ENCODE measurements around the gene MPC1.

The MPC1 gene

GRCh38 chr6:166341464-166341863 is 41.3 kb downstream of the MPC1 start:
- TF ChIP-seq ZBTB7A (IDR thresholded peaks at IDR 0.05; ENCODE audit: low read depth) (no peak), RAD21 (IDR thresholded peaks at IDR 0.05; ENCODE audit: low read depth) (no peak), NFIC (IDR thresholded peaks at IDR 0.05) (no peak), TCF12 (IDR thresholded peaks at IDR 0.05; ENCODE audit: low read depth) (no peak), FOXM1 (IDR thresholded peaks at IDR 0.05; ENCODE audit: borderline replicate concordance, low read depth) (no peak), TEAD4 (IDR thresholded peaks at IDR 0.05) (no peak), EP300 (IDR thresholded peaks at IDR 0.05; ENCODE audit: borderline replicate concordance) (no peak), REST (IDR thresholded peaks at IDR 0.05; ENCODE audit: low read depth) (no peak), CREB1 (IDR thresholded peaks at IDR 0.05; ENCODE audit: low read depth) (no peak), TAF1 (IDR thresholded peaks at IDR 0.05; ENCODE audit: low read depth) (no peak), EGR1 (IDR thresholded peaks at IDR 0.05) (no peak), USF1 (IDR thresholded peaks at IDR 0.05) (no peak), CEBPB (IDR thresholded peaks at IDR 0.05) (no peak), YY1 (IDR thresholded peaks at IDR 0.05; ENCODE audit: low read depth) (no peak), MAX (IDR thresholded peaks at IDR 0.05) (no peak)

GRCh38 chr6:166338854-166339253 is 43.9 kb downstream of the MPC1 start:
- no peak for TF ChIP-seq ZBTB7A (IDR thresholded peaks at IDR 0.05; ENCODE audit: low read depth)
- no peak for TF ChIP-seq EGR1 (IDR thresholded peaks at IDR 0.05)
- no peak for TF ChIP-seq EP300 (IDR thresholded peaks at IDR 0.05; ENCODE audit: borderline replicate concordance)
- TF ChIP-seq REST (IDR thresholded peaks at IDR 0.05; ENCODE audit: low read depth), result no peak
- no peak for TF ChIP-seq USF1 (IDR thresholded peaks at IDR 0.05)
- TF ChIP-seq MAX (IDR thresholded peaks at IDR 0.05), result no peak

- TF ChIP-seq USF1 (IDR thresholded peaks at IDR 0.05) (no peak), YY1 (IDR thresholded peaks at IDR 0.05; ENCODE audit: low read depth) (no peak), EP300 (IDR thresholded peaks at IDR 0.05; ENCODE audit: borderline replicate concordance) (no peak), REST (IDR thresholded peaks at IDR 0.05; ENCODE audit: low read depth) (no peak)
Observed at GRCh38 chr6:166336847-166337246, 45.9 kb downstream of the MPC1 start.

GRCh38 chr6:166335378-166336302 is 47.1 kb downstream of the MPC1 start:
- TF ChIP-seq YY1 (IDR thresholded peaks at IDR 0.05; ENCODE audit: low read depth), result no peak
- no peak for TF ChIP-seq ZBTB7A (IDR thresholded peaks at IDR 0.05; ENCODE audit: low read depth)
- TF ChIP-seq USF1 (IDR thresholded peaks at IDR 0.05), result no peak
- TF ChIP-seq NFIC (IDR thresholded peaks at IDR 0.05), result no peak
- no peak for TF ChIP-seq TEAD4 (IDR thresholded peaks at IDR 0.05)
- TF ChIP-seq TCF12 (IDR thresholded peaks at IDR 0.05; ENCODE audit: low read depth), result no peak
- TF ChIP-seq TAF1 (IDR thresholded peaks at IDR 0.05; ENCODE audit: low read depth), result no peak
- TF ChIP-seq MAX (IDR thresholded peaks at IDR 0.05), result no peak
- no peak for TF ChIP-seq EGR1 (IDR thresholded peaks at IDR 0.05)
- TF ChIP-seq FOXM1 (IDR thresholded peaks at IDR 0.05; ENCODE audit: borderline replicate concordance, low read depth), result no peak
- no peak for TF ChIP-seq CREB1 (IDR thresholded peaks at IDR 0.05; ENCODE audit: low read depth)
- no peak for TF ChIP-seq RAD21 (IDR thresholded peaks at IDR 0.05; ENCODE audit: low read depth)
- no peak for TF ChIP-seq CEBPB (IDR thresholded peaks at IDR 0.05)
- TF ChIP-seq EP300 (IDR thresholded peaks at IDR 0.05; ENCODE audit: borderline replicate concordance), result no peak
- no peak for TF ChIP-seq REST (IDR thresholded peaks at IDR 0.05; ENCODE audit: low read depth)
